Measurements from ENCODE around the gene IL13RA1.
A peak's percentile ranks its signal among the peaks of the same experiment; 100 is the strongest.
"Not testable (repeated sequence)": the region's sequence is repeated elsewhere in the genome, so short reads cannot be mapped to it uniquely, and the experiment has no call there.

Gene IL13RA1

DNA sequence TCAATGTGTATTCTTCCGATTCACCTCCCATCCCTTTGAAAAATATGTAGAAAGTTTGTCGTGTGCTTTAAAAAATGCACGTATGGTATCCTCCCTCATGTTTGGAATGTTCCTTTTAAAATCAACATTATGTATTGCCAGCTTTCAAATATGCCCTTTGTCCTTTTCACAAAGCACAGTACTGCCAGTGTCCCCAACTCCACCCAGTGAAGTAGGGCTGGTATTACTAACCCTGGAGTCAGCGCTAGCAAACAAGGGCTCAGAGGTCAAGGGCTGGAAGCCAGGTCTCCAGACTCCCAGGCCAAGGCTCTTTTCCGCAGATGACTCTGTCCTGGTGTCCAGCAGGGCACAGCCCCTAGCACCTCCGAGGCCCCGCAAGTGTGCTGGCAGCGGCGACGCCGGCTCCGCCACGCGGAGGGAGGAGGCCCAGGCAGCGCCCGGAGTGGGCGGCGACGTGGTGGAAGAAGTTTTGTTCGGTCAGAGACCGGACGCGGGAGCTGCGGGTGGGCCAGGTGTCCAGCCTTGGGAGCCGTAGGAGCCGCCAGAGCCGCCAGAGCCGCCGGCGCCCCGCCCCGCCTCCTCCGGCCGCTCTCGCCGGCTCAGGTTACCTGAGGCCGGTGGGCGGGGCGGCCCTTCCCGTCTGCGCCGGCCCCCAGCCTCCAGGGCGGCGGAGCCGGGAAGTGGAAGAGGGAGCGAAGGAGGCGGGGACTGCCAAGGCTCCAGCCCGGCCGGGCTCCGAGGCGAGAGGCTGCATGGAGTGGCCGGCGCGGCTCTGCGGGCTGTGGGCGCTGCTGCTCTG is at the start of gene IL13RA1:
IL13RA1 (plus strand) TSS at position 720 of the 799 bp plus-strand sequence; CDS start at position 753, 33 bp downstream.
- DNase-seq = peak; percentile 81 to 82

DNA sequence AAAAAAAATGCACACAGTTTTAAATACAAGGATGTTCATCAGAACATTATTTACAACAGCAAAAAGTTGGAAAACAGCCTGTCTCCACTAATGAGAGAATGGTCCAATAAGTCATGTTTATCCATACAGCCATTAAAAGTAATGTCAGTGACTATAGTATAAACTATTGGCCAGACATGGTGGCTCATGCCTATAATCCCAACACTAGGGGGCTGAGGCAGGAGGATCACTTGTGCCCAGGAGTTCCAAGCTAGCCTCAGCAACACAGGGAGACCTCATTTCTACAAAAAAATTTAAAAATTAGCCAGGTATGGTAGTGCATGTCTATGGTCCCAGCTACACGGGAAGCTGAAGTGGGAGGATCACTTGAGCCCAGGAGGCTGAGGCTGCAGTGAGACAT is 48.1 kb upstream of the IL13RA1 start:
- DNase-seq = no peak

DNA sequence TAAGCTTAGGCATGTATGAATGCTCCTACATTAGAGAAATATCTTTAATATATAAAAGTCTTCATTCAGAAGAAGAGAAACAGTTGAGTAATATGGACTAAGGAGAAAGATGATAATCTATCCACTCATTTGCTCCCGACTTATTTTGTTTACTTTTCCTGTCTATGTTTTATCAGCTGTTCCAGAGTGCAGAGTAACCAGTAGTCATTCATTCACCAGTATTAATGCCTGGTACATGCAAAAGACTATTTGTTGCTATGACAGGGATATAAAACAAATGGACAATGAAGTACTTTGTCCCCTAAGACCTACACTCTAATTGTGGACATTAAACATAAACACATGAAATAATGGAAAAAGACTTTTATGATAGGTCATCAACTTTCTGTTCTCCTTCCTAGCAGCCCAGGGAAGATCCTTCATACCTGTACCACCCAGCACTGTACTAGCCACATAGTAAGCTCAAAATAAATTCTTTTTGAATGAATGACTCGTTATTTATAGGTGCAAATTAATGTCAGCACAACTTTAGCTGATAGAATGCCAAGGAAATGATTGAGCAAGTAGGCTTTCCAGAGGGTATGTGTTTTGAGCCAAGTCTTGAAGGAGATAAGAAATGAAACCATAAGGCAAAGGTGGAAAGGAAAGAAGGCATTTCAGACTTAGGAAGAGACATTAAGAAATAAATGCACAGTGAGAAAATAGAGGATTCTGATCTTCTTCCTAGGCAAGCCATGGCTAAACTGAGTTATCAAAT is 45.0 kb upstream of the IL13RA1 start:
- DNase-seq = peak; percentile 52 to 69

DNA sequence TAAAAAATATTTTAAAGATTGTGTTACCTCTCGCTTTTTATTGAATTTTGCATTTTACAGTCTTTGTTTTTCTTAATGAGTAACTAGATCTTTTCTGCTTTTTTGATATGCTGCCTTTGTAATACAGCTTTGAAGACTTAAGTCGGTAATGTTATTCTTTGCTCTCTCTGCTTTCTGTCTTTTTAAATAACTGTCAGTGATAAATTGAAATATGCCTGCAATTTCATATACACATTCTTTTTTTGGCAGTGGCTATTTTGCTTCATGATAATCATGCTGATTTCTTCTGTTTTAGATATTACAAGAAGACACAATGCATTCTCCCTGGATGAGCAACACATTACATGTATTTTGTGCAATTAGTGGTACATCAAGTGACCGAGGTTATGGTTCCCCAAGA is 42.0 kb upstream of the IL13RA1 start:
- no peak for DNase-seq

DNA sequence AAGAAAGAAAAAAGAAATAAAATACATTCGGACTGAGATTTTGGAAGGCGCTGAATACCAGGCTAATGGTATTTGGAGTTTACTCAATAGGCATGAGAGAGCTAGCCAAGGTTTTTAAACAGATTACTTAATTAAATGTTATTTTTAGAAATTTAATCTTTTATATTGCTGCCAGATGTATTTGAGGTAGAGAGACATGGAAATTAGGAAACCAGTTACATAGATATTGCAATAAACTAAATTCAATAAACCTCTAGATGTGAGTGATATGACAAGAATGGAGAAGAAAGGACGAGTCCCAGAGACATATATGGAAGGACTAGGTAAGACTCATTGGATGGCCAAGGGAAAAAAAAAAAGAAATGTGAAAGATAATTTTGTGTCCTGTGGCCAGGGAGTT is 38.5 kb upstream of the IL13RA1 start:
- no peak for DNase-seq

DNA sequence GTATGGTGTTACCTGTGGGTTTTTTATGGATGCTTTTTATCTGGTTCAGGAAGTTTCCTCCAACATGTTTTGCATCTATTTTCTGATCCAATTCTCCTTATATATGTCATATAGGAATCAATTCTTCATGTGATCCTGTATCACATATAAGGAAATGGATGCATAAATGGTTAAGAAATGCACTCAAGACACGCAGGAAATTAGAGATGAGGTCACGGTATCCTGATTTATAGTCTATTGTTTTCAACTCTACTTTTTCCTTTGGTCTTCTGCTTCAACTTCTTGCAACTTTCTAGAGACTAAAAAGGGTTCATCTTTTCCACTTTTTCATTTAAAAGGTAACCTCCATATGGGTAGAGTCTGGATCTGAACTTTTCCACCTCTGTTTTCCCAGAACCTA is 33.6 kb upstream of the IL13RA1 start:
- no peak for DNase-seq

DNA sequence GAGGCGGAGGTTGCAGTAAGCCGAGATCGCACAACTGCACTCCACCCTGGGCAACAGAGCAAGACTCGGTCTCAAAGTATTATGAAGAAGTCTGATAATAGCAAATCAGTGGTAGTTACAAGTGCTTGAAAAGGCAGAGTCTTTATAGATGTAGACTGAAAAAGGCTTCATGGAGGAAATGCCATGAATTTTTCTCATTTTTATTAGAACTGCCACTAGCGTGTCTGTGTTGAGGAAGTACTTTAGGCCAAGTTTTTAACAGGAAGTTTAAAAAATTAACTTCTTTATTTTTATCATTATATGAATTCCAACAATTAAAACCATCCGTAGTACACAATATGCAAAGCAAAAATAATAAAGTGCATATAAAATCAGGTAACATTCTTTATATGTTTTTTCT is 32.8 kb upstream of the IL13RA1 start:
- DNase-seq = no peak

DNA sequence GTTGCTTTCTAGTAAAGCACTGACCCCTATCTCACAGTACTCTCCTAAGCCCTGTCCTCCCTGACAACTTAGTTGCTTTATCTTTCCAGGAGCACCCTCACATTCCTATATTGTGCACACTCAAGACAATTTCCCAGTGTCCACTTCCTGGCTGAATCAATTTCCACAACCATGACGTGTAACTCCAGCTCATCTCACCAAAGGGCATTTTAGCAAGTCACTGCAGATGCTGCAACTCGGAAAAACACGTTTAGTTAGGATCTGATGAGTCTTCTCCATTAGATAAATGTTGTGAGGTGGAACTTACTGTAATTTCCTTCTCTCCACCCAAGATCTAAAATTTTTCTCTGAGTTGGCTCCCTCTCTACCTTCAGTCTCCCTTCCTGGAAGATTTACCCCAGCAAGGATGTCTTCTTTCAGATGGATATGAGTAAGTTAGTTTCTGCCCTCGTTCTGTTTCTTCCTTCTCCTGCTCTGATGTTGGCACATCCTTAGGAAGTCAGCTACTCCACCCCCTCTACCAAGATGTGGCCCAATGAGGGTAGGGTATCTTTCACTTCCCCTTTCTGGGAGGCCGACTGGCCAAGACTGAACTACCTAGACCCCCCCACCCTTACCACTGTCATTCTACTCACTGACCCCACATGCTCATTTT is 28.8 kb upstream of the IL13RA1 start:
- no peak for DNase-seq

DNA sequence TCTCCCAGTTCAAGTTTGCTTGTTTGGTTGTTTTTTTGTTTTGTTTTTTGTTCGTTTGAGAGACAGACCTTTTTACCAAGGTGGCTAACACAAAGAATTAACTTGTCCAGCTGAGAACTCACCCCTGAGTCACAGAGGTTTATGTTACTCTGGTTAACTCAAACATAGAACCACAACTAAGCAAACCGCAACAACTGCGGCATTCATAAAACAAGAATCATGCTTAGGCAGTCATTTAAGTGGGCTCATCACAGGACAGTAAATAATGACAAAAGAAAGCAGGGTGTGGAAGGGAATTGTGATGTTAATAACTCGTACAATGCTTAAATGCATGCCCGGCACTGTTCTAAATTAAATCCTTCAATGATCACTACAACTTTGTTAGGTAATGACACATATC is 24.7 kb upstream of the IL13RA1 start:
- no peak for DNase-seq

DNA sequence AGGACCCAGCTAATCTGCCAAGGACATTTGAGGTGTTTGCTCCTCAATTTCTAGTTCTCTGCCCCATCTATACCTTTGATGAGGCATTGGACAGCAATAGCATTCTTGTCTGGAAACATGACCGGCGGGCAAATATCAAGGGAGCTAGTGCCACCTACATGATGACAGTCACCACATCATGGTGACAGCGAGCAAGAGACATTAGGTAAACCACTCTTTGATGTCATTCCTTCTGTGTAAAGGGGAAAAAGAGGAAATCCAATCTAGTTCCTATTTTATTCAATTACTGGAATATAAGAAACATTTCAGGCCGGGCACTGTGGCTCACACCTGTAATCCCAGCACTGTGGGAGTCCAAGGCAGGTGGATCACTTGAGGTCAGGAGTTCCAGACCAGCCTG is 20.7 kb upstream of the IL13RA1 start:
- DNase-seq = no peak

DNA sequence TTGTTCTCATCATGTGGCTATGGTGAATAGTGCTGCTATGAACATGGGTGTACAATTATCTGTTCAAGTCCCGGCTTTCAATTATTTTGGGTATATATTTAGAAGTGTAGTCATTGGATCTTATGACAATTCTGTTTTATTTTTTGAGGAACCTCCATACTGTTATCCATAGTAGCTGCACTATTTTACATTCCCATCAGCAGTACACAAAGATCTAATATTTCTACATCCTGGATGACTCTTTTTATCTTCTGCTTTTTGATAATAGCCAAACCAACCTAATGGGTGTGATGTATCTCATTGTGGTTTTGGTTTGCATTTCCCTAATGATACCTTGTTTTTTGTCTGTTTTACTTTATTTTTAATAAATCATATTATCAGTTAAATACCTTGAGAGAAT is 12.9 kb upstream of the IL13RA1 start:
- DNase-seq = no peak

DNA sequence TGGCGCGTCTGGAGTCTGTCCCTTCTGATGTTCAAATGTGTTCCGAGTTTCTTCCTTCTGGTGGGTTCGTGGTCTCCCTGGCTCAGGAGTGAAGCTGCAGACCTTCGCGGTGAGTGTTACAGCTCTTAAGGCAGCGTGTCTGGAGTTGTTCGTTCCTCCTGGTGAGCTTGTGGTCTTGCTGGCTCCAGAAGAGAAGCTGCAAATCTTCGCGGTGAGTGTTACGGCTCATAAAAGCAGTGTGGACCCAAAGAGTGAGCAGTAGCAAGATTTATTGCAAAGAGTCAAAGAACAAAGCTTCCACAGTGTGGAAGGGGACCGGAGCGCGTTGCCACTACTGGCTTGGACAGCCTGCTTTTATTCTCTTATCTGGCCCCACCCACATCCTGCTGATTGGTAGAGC is 11.5 kb upstream of the IL13RA1 start:
- not testable (repeated sequence) for DNase-seq

DNA sequence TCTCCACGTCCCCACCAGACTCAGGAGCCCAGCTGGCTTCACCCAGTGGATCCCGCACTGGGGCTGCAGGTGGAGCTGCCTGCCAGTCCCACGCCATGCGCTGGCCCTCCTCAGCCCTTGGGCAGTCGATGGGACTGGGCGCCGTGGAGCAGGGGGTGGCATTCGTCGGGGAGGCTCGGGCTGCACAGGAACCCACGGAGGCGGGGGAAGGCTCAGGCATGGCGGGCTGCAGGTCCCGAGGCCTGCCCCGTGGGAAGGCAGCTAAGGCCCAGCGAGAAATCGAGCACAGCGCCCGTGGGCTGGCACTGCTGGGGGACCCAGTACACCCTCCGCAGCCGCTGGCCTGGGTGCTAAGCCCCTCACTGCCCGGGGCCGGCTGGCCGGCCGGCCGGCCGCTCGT is 10.6 kb upstream of the IL13RA1 start:
- DNase-seq = not testable (repeated sequence)

DNA sequence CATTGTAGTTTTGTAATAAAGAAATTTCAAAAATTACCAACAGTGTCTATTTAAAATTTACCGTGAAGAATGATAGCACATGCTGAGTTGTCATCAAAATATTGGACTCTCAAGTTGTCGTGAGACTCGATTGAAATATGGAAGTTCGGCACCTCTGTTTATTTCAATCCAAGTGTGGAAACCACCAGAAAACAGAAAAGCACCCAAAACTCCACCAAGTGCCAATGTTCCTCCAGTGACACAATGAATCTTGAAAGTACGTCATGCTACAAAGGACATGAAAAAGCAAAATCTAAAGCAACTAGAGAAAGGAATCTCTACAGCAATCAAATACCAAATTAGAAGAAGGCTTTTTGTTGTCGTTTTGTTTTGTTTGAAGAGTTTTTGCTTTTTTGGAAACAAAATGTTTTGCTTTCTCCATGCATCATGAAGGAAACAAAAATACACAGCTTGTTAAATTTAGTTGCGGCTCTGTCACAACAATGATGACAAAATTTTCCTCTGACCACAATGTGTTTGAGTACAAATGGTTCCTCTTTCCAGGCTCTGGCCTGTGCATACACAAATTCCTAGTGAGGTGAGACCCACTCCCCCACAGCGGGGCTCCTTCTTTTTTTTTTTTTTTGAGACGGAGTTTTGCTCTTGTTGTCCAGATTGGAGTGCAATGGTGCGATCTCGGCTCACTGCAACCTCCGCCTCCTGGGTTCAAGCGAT is 9.6 kb upstream of the IL13RA1 start:
- no peak for DNase-seq

DNA sequence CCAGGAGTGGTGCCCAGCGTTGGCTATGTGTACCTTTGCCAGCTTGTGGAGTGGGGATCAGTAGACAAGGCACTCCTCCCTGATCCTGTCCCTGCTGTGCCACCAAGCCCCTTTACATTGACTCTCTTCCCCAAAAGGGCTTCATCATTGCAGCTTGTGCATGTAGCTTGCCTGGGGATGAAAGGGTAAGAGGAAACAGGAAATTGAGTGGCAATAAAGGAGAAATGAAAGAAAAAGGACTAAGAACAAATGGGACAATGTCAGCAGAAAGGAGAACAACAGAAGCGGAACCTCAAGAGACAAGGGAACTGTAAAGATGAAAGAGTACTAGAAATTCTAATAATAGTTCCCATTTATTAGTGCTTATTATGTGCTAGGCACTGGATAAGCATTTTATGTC is 8.7 kb upstream of the IL13RA1 start:
- no peak for DNase-seq

DNA sequence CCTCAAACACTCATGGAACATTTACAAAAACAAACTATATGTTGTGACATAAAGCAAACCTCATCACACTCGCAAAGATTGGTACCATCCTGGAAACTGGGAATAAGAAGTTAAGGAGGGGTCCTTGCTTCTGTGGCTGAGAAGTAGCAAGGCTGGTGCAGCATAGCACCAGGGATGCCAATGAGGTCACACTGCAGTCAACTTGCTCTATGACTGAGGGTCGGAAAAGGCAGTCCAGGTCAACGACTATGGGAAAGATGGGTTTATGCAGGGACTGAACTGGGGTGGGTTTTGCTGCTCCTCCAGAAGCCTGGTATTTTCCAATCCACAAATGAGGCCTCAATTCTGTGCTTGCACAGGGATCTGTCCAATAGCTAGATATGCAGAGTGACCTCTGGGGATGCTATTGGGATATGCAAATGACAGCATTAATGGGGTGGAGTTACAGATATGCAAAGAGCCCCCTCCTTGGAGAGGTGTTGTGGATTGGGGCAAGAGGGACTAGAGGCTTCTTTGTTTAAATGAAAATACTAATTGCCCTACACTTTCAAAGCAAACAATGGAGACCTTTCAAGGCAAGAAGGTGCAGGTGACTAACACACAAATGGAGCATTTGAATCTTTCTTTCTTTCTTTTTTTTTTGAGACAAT is 7.2 kb upstream of the IL13RA1 start:
- no peak for DNase-seq

DNA sequence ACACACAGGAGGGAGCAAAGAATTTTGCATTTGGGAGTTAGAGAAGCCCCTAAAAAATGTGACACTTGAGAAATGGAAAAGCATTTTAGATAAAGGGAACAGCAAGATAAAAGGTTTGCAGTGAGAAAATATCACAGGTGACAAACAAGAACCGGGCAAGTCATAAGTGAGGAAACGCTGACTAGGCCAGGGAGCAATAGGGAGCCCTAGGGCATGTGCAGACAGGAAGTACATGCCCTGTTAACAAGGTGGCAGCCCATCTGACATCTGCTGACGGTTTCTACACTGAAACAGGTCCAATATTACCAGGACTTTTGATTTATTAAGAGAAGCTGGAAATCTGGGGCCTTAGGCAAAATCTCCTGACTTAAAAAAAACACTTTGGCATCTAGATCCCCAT is 4.0 kb upstream of the IL13RA1 start:
- no peak for DNase-seq

DNA sequence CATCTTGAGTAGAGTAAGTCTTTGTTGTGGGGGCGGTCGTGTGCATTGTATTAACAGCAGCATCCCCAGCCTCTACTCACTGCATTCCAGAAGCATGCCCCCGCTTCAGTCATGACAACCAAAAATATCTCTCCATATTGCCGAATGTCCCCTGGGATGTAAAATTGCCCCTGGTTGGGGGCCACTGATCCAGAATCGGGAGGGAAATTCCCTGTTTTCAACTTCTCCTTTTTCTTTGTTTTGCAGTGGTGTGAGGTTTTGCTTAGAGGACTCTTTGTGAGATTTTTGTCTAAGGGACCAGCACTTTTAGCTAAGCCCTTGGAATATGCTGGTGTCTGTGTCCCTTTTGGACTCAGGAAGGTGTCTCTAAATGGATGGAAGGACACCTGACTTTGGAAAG is 3.0 kb upstream of the IL13RA1 start:
- DNase-seq = no peak

DNA sequence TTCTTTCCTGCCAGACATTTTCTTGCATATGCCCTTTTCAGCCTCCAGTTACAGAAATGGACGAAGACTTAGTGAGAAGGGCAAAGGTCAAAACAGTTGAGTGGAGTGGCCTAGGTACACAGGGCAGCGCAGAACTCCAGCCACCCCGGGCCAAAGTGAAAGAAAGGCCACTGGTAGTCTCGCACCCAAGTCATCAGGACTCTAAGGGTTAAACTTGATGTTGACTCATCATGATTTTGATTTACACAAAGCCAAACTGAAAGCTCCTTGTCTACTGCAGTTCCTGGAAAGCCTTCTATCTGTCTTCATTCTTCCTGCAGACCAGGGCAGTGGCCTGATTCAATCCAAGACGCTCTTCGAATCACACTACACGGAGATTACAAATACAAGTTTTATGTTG is 2.6 kb upstream of the IL13RA1 start:
- DNase-seq = no peak

DNA sequence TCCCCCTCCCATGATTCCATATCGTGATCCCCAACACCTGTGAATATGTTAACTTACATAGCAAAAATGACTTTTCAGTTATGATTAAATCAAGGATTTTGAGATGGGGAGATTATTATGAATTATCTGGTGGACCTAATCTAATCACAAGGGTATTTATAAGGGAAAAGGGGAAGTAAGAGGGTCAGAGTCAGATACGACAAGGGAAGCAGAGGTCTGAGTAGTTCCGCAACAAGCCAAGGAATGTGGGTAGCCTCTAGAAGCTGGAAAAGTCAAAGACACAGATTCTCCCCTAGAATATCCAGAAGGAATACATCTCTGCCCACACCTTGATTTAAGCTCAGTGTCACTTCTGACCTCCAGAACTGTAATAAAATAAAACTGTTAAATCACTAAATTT is 1.0 kb upstream of the IL13RA1 start:
- no peak for DNase-seq

DNA sequence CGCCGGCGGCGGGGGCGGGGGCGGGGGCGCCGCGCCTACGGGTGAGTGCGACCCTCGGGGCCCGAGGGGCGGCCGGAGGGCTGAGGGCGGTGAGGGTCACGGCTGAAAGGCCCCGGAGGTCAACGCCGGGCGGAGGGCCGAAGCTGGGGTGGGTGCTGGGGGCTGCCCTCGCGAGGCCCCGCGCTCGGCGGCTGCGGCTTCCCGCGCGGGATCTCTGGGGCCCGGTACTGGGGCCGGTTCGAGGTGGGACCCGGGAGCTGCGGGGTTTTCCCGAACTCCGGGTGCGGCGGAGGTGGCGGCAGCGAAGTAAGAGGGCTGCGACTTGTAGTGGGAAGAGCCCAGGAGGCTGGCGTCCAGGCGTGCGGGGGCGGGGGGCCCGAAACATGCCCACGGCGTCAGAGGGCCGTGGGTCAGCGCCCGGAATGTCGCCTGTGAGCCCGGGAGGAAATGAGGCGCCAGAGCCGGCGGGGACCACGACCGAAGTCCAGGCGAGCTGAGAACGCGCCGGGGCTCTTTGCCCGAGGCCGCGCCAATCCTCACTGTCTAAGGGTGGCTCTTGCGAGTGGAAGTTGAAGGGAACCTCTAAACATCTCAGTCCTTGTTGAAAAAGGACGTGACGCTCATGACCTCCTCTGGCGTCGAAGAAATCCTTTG is 407 bp downstream of the IL13RA1 start:
- DNase-seq = no peak

DNA sequence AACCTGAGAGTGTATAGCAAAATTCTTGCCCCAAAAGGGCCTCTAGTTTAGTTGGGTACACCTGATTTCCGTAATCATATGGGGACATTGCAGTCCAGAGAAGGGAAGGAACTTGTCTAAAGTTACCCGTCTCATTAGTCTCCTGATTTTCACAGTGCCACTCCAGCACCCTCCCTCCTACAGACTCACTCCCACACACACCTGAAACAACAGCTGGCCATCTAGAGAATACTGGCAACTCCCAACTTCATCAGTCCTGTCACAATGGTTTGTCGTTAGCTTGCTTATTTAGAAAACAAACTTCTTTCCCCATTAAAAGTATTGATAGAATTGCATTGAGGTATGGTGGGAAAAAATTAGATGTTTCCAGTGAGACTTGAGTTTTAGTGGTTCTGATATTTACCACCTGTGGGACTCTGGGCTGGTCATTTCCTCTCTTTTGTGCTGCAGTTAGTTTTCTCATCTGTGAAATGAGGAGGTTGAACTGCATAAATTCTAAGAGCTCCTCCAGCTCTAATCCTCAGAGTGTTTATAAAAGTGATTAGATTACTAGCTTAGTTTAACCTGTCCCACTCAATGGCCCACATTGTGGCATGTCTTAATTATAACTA is 1.7 kb downstream of the IL13RA1 start:
- no peak for DNase-seq

Measured in NCI-H1930 (cell line).